Common myeloid progenitor, CD34-positive (primary cell): ENCODE measurements around the gene TRIM7.

ENCODE experiments used
- CTCF ChIA-PET: fragments of 350-600 bp; sonication (Branson Sonifier 250); formaldehyde crosslinking; loops from one replicate; lab custom pipeline; 2021; ENCODE audit warnings: antibody characterized with exemption; lab: Charles Lee
- POLR2A ChIA-PET: fragments of 350-600 bp; sonication (Branson Sonifier 250); formaldehyde crosslinking; loops from one replicate; lab custom pipeline; 2021; ENCODE audit warnings: antibody characterized with exemption; lab: Charles Lee
- DNase-seq, 3 donors: peaks; one replicate each; pipeline versions ENCODE4 v3.0.0 to v3.0.0-alpha.2; 2013
- H3K27ac ChIP-seq, 2 experiments: 1 replicate in 1 of 2; 2 replicates in 1 of 2; pipeline ENCODE4 v1.7.0; 2013; ENCODE audit warnings: inconsistent platforms in 2 of 2, low read length in 2 of 2, mild to moderate bottlenecking in 2 of 2, low read depth in 1 of 2, moderate library complexity in 1 of 2; ENCODE audit not compliant: severe bottlenecking in 2 of 2, insufficient read depth in 1 of 2, poor library complexity in 1 of 2
- H3K27me3 ChIP-seq, 5 experiments: replicated peaks in 2 of 5; 1 replicate in 3 of 5; 2 replicates in 2 of 5; pipeline versions ENCODE4 v1.6.1 to v1.7.0; 2013; ENCODE audit warnings: low read length in 4 of 5, mild to moderate bottlenecking in 2 of 5, moderate library complexity in 2 of 5, inconsistent platforms in 1 of 5; ENCODE audit not compliant: insufficient read depth in 5 of 5, control insufficient read depth in 4 of 5
- H3K36me3 ChIP-seq, 4 experiments: 1 replicate in 2 of 4; 2 replicates in 2 of 4; pipeline versions ENCODE4 v1.6.1 to v1.7.0; 2013; ENCODE audit warnings: low read length in 3 of 4, control low read depth in 1 of 4, mild to moderate bottlenecking in 1 of 4; ENCODE audit not compliant: control insufficient read depth in 4 of 4, insufficient read depth in 4 of 4
- H3K4me1 ChIP-seq, 4 experiments: 1 replicate in 3 of 4; 2 replicates in 1 of 4; pipeline versions ENCODE4 v1.6.1 to v1.7.1; 2013; ENCODE audit warnings: low read length in 3 of 4, mild to moderate bottlenecking in 3 of 4, control low read depth in 1 of 4, inconsistent platforms in 1 of 4, moderate library complexity in 1 of 4; ENCODE audit not compliant: control insufficient read depth in 4 of 4, insufficient read depth in 4 of 4; ENCODE audit errors: control extremely low read depth in 1 of 4
- H3K4me3 ChIP-seq, 7 experiments: 1 replicate in 4 of 7; 2 replicates in 3 of 7; pipeline versions ENCODE4 v1.5.1 to v1.7.0; 2013; ENCODE audit warnings: mild to moderate bottlenecking in 7 of 7, low read length in 6 of 7, moderate library complexity in 6 of 7, inconsistent platforms in 2 of 7, low read depth in 2 of 7, control low read depth in 1 of 7; ENCODE audit not compliant: insufficient read depth in 4 of 7, control insufficient read depth in 1 of 7; ENCODE audit errors: extremely low read depth in 1 of 7
- H3K9me3 ChIP-seq, 5 experiments: 1 replicate in 4 of 5; 2 replicates in 1 of 5; pipeline versions ENCODE4 v1.6.1 to v1.7.1; 2013; ENCODE audit warnings: low read length in 4 of 5, mild to moderate bottlenecking in 2 of 5, inconsistent platforms in 1 of 5, low read depth in 1 of 5, moderate library complexity in 1 of 5; ENCODE audit not compliant: control insufficient read depth in 4 of 5, insufficient read depth in 2 of 5; ENCODE audit errors: control extremely low read depth in 1 of 5
- WGBS: methylation state at CpG from one replicate; pipeline ENCODE4 v1.1.5; 2013; ENCODE audit not compliant: insufficient coverage; 5-methylcytosine and 5-hydroxymethylcytosine counted together

TRIM7 gene

DNA sequence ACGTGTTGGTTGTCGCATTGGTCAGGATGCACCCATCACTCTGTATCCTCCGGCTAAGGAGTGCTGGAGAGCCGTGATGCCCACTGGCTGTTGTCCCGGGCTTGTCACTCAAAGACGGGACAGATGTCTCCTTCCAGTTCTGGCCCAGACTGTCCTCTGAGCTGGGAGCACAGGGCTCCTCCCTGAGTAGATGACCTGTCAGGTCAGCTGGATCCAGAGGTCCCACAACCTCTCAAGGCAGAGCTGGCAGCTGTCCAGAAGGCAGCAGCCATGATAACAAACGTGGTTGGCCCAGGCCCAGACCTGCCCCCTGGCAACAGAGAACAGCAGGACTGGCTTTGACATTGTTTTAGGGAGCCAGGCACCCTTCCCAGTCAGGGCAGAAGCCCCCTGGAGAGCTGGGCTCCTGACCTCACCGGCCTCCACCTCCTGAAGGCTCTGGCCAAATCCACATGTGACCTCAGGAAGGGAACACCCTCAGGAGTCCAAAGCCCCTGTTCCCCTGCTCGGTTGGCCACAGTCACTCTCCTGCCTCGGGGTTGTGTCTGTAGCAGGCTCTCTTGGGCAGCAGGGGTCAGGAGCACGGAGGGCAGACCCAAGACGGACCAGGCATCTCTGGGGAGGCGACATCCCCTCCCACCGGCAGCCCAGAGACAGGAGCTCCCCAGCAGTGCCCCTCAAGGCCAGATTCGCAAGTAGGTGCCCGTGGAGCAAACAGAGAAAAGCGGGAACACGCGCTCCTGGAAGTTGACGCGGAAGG lies 10.3 kb downstream of the TRIM7 start:
- Histone ChIP-seq H3K4me1 (peaks cover 0 to 29% (median 18%) of the 10 kb centered on the region in 4 experiments), H3K36me3 (no peaks in the 10 kb centered on the region), H3K27ac (no peak overlapping the region), H3K9me3 (no peaks in the 10 kb centered on the region), H3K4me3 (no peak overlapping the region), H3K27me3 (peaks cover 0 to 3% (median 0%) of the 10 kb centered on the region in 5 experiments)
- POLR2A ChIA-PET = interaction anchor here (0.6 kb wide), 1 partner anchor 12 kb away, joined by 4 read pairs; no protein-coding TSS in a partner anchor
- no peak for DNase-seq
- CTCF ChIA-PET = interaction anchor here (2.3 to 9.9 kb wide), 2 partner anchors 10 to 11 kb away, joined by 9 to 105 read pairs; partner anchors contain the start of gene TRIM7
- WGBS = 87% methylated on average over 18 of the region's 21 CpGs

DNA sequence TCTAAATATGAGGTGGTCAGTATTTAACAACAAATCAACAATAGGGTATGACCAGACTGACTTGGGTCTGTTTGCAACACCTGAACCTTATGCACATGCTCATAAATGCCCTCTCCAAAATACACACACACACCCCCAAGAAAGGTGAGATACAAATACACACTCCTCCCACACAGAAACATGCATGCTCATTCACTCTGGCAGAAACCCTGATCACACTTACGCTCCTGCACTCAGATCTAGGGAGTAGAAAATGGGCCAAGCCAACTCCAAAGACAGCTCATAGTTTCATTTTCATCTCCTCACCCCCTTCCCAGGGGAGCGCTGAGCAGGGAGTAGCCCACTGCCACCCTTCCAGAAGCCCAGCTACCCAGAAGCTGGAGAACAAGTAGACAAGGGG lies 11.3 kb downstream of the TRIM7 start:
- no peak for DNase-seq
- ChIA-PET CTCF (interaction anchor here (2.3 to 9.9 kb wide), 2 partner anchors 9 to 12 kb away, joined by 9 to 105 read pairs; partner anchors contain the start of gene TRIM7), POLR2A (no interaction called here)
- Histone ChIP-seq H3K36me3 (no peaks in the 10 kb centered on the region), H3K9me3 (no peaks in the 10 kb centered on the region), H3K4me3 (no peak overlapping the region), H3K4me1 (peaks cover 0 to 37% (median 24%) of the 10 kb centered on the region in 4 experiments), H3K27me3 (peaks cover 0 to 2% (median 0%) of the 10 kb centered on the region in 5 experiments), H3K27ac (no peak overlapping the region)
- WGBS = 100% methylated on average over 1 of the region's 2 CpGs

DNA sequence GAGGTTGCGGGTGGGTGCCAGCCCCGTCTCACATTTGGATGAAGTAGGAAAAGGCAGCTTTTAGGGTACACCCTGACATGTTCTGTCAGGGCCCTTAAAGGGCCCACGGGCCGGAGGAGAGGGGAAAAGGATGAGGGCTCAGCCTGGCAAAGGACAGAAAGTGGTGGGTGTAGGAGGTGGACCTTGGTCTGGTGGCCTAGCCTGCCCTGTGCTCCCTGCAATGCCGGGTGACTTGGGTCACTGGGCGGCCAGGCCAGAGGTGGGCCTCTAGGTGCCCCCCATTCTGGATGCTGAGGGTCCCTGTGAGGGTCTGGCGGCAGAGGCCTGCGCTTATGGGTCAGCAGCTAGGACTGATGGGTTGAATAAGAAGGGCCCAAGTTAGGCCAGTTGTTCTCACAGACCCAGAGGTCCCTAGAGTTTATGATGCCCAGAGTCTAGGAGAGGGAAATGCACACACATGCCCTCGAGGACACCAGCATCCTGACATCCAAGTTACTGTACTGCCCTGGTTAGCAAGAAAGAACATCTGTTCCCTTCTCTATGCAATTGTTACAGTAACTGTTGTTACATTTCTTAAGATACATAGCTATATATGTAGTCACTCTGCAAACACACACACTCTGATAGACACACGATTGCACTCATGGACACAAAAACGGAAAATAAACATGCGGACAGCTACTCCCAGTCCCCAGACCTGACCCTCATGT lies 12.5 kb downstream of the TRIM7 start:
- WGBS = 61% methylated on average over 7 of the region's 12 CpGs
- DNase-seq = no peak
- Histone ChIP-seq H3K36me3 (no peaks in the 10 kb centered on the region), H3K4me3 (peak overlapping the region; percentile 52 to 98 (median 90)), H3K27me3 (peaks cover 0 to 2% (median 0%) of the 10 kb centered on the region in 5 experiments), H3K27ac (peak overlapping the region; percentile 15 to 75), H3K9me3 (no peaks in the 10 kb centered on the region), H3K4me1 (peaks cover 0 to 37% (median 26%) of the 10 kb centered on the region in 4 experiments)
- POLR2A ChIA-PET = interaction anchor here (1.0 to 1.2 kb wide), 4 partner anchors 11 to 52 kb away, joined by 3 to 10 read pairs (median 6); partner anchors contain the start of genes RACK1 and TRIM7
- CTCF ChIA-PET = interaction anchor here (0.9 to 9.9 kb wide), 5 partner anchors 8 to 48 kb away, joined by 3 to 105 read pairs (median 3); partner anchors contain the start of genes TRIM41 and TRIM7

DNA sequence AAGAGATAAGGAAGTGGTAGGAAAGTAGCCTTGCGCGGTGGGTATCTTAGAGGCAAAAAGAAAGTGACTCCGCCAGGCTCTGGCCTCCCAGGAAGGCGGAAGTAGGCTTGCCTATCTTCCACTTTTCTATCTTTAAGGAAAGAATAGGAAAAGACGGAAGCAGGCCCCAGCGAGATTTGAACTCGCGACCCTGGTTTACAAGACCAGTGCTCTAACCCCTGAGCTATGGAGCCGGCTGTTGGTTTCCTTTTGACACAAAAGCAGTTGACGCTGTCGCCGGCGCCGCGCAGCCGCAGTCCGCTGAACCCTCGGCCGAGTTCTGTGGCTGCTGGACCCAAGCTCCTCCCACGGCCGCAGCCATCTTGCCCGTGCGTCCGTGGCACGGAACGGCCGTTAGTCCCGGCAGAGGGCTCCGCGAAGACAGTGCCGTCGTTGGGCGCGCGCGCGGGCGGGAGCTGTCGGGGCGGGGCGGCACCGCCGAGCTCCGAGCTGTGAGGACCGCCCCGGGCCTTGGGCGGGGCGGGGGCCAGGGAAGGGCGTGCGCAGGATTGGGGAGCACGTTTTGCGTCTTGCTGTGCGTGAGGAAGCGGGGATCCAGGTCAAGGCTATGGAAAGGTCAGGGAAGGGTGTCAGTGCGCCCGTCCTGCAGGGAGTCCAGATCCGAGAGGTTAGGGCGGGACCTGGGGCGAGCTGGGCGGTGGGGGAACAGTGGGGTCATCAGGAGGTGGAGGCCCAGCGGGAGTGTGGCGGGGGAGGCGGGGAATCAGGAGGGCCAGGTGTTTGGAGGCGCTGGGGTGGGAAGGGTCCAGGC lies 13.3 kb downstream of the TRIM7 start:
- Histone ChIP-seq H3K9me3 (no peaks in the 10 kb centered on the region), H3K27ac (peak overlapping the region; percentile 15 to 75), H3K4me1 (peaks cover 0 to 39% (median 28%) of the 10 kb centered on the region in 4 experiments), H3K36me3 (no peaks in the 10 kb centered on the region), H3K27me3 (peaks cover 0 to 2% (median 0%) of the 10 kb centered on the region in 5 experiments), H3K4me3 (peak overlapping the region; percentile 85 to 99 (median 91))
- POLR2A ChIA-PET = interaction anchor here (0.6 to 1.2 kb wide), 8 partner anchors 12 to 390 kb away, joined by 3 to 10 read pairs (median 4); partner anchors contain the start of genes RACK1, TRIM52 and TRIM7
- CTCF ChIA-PET = interaction anchor here (0.7 to 9.9 kb wide), 7 partner anchors 8 to 58 kb away, joined by 3 to 105 read pairs (median 3); partner anchors contain the start of genes TRIM41 and TRIM7
- DNase-seq = peak; percentile 93 to 96 (median 95)
- 0% methylated on average over 48 of the region's 64 CpGs for WGBS

DNA sequence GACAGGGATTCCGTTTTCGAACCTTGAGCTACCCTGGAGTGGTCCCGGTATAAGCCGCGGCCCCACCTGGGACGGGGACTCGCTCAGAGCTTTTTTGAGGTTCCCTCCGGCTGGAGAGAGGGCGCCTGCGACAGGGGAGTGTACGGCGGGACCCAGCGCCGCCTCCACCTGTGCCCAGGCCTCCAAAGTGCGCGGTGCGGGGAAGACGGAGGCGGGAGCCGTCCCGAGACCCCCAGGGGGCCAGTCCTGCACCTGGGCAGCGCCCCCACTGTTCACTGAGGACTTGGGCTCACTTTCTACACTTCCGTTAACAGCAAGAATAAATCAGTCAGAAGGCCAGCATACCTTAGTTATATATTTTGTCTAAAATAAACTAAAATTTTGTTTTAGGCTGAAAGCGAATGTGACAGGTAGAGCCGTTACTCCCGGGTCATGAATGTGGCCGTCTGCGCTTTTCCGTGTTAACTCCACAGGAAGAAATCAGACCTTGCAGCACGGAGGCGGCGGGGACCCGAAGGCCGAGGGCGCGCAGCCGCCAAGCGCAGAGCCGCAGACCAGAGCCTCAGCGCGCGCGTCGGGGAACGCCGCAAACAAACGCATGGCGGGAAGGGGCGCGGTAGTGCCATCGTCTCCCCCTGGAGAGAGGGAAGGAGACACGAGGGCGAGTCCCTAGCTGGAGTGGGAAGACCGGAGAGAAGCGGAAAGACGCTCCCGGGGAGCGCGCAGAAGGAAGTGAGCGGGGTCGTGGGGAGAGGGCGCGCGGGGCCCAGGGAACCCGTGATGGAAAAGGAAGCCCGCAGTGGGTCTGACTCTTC lies 14.1 kb downstream of the TRIM7 start:
- under 1% methylated on average over 59 of the region's 66 CpGs for WGBS
- ChIA-PET CTCF (interaction anchor here (0.7 to 9.9 kb wide), 10 partner anchors 8 to 69 kb away, joined by 3 to 105 read pairs (median 4); partner anchors contain the start of genes TRIM52 and TRIM7), POLR2A (interaction anchor here (0.6 to 1.2 kb wide), 9 partner anchors 13 to 389 kb away, joined by 3 to 10 read pairs (median 4); partner anchors contain the start of genes RACK1, TRIM52 and TRIM7)
- peak in 2 of 3 donors; percentile 50 to 62 for DNase-seq
- H3K27me3 ChIP-seq = peaks cover 0 to 2% (median 0%) of the 10 kb centered on the region in 5 experiments
- H3K4me3 ChIP-seq = peak overlapping the region; percentile 85 to 99 (median 91)
- peak overlapping the region in 1 of 2 experiments; percentile 64 for H3K27ac ChIP-seq
- peaks cover 0 to 39% (median 29%) of the 10 kb centered on the region in 4 experiments for H3K4me1 ChIP-seq
- H3K36me3 ChIP-seq = no peaks in the 10 kb centered on the region
- H3K9me3 ChIP-seq = no peaks in the 10 kb centered on the region
